ENCODE data around the gene KRT73.

DNA sequence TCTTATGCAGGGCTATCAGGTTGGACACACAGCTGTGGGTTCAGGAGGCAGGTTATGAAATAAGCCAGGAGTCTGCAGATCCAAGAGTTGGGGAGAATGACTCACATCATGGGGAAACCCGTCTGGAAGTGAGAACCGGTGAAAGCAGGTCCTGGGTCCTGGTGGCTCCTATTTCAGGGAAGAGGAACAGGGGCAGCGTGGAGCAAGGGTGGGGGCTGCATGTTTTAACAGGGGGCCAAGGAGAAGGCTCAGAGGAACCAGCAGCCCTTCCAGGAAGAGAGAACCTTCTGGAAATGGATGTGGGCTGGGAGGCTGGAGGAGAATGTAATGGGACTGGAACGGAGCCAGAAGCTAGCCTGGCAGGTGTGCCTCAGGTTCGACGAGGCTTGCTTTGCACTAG lies 36.9 kb downstream of the KRT73 start:
- TF ChIP-seq POLR2A (IDR thresholded peaks at IDR 0.05; ENCODE audit: low read depth, low read length), result no peak
- TF ChIP-seq POLR2AphosphoS5 (IDR thresholded peaks at IDR 0.05; ENCODE audit: low read depth, low read length), result no peak
- no peak for TF ChIP-seq TAF1 (IDR thresholded peaks at IDR 0.05; ENCODE audit: borderline replicate concordance, low read depth, low read length)
